NCI-H2196 (cell line): Measurements from ENCODE around the gene KCTD15.

Source experiments
- DNase-seq: peaks from one replicate; lab custom pipeline; 2025; ENCODE audit not compliant: unreplicated experiment; lab: John Stamatoyannopoulos, UW

Gene KCTD15

DNA sequence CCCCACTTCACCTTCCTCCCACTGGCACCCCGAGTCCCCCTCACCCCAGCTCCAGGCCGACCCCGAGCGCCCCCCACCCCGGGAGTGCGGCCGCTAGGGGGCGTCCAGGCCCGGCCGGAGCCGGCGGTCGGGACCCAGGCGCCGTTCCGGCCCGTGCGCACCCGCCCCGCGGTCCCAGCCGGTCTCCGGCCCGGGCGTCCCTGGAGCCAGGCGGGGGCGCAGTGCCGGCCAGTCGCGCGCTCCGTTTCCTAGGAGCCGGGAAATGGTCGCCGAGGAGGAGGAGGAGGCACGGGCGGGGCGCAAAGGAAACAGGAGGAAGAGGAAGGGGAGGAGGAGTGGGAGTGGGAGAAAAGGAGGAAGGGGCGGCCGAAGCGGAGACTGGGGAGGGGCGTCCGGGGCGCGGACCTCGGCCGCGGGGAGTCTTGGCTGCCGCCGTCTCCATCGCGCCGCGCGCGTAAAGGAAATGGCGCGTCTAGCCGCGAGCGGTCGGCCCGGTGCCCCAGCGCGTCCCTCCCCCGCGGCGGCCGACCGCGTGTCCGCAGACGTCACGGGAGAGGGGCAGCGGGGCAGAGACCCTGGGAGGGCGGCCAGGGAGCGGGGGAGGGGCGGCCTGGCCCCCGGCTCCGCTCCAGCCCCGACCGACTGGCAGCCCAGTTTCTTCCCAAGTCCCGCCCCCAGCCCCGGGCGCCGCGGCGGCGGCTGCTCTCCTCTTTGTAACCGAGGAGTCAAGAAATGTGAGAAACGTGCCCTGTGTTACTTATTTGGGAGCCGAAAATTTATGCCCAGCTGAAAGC lies 1.1 kb upstream of the KCTD15 start:
- peak; percentile 80 for DNase-seq

DNA sequence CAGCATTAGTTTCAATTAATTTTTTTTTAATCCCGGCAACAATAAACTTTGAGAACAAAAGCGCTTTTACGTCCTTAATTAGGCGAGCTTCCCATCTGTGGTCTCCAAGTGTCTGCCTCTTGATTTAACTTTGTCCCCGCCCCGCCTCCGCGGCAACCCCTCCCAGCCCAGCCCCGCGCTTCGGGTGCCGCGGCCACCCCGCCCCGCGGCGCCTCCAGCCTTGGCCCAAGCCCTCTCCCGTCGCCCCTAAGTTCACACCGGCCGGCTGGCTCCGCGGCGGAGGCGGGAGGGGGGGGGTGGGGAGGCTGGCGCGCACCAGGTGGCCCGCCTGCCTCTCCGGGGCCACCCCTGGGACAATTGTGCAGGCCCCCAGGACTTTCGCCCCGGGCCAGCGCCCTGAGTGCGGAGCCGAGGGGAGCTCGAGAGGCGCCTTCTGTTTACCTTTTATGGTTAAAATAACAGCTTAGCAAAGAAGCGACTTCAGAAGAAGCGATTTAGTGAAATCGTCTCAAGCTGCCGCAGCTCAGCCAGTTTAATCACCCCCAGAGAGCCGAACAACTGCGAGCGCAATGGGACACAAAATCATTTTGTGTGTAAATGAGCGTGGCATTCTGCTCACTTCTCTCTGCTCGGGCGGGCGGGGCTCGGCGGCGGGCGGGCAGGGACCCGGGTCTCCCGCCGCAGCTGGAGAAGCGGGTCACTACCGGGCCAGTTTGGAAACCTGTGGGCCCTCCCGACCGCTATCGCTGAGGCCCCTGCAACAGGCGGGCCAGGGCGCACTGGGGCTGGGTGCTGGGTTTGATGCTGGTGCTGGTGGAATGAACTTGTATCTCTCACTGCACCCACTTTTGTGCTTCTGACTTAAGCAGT lies 1.4 kb downstream of the KCTD15 start:
- no peak for DNase-seq

DNA sequence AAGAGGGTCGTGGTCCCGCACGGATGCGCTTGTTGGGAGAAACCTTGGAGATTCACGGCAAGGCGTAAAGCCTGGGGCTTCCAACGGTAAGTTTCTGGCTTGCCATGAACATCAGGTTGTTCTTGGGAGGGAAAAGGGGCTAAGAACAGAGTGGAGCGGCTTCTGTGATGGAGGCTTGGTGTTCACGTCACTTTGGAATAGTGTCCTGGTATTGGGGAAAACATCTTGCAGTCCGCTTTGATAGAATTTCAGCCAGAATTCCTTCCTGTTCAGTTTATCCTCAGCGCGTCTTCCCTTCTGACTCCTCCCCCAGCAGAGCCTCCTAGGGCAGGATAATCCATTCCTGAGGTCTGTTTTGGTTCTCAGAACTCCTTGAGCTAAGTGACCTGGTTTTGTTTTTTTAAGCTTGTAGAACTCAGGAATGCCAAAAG lies 2.0 kb downstream of the KCTD15 start:
- no peak for DNase-seq

DNA sequence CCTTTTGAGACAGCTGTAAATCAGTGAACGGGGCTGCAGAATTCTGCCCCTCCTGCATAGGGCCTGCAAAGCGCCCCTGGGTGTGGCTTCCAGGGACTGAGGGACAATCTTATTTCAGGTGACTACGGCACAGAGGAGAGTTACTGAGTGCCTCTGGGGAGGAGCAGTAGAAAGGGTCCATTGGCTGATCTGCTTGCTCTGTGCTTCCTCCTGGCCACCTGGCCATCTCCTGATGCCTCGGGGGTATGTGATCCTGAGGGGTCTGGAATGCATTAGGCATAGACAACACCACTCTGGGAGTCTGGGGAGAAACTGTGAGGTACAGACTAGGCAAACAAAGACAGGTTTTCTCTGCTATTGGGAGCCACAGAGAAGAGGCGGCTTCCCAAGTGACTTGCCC lies 2.8 kb downstream of the KCTD15 start:
- DNase-seq: no peak

DNA sequence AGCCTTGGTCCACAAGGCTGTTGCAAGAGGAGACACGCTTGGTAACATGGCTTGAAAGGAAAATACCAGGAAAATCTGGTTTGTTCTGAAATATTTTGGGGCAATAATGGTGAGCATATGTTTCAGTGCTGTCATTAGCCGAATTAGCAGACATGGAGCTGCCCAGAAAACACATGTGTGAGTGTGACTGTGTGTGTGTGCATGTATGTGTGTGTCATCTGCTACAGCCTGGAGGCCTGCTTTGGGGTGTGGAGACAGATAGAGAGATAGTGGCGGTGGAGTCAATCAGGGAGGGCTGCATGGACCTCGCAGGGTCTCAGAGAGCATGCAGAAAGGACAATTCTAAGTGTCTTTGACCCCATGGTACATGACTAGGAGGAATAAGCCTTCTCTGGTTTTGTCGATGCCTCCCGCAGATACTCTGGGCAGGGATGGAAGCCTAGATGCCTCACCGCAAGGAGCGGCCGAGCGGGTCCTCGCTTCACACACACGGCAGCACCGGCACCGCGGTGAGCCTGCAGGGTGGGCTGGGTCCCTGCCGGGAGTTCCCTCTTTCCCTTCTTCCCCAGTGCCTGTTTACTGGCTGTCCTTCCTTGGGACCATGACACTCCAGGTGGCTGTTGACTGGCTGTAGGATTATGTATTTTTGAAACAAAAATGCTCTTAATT lies 3.5 kb downstream of the KCTD15 start:
- no peak for DNase-seq

DNA sequence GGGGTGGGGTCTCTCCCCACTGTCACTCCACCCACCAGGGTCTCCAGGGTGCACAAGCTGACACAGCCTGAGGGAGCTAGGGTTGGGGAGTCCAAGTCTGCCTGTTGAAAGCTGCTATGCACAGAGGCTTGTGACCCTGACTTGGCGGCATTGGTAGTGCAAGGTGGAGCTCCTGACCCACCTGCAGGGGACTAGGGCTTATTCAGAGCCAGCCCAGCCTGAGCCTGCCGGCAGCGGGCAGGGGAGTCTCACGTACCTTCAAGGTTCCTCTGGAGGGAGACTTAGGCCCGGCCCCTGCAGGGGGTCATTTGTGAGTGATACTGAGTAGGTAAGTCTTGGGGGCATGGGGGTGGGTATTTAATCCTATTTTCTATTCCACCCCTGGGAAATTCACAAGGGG lies 4.7 kb downstream of the KCTD15 start:
- no peak for DNase-seq

DNA sequence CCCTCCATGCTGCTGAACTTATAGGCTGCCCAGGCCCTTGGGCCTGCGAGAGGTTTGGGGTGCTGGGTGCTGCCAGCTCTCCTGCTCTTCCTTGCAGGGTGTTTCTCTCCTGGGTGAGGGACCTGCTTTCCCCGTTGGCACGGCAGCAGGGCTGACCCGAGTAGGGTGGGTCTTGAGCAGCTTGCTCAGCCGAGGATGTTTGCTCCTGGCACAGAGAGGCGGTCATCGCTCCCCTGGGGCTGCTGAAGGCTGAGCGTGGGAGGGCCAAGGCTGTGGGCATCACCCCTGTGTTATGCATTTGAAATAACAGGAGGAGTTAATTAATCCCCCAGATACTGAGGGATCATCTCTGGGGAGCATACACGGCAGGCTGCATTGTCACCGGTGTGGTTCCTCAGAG lies 5.3 kb downstream of the KCTD15 start:
- DNase-seq: no peak

DNA sequence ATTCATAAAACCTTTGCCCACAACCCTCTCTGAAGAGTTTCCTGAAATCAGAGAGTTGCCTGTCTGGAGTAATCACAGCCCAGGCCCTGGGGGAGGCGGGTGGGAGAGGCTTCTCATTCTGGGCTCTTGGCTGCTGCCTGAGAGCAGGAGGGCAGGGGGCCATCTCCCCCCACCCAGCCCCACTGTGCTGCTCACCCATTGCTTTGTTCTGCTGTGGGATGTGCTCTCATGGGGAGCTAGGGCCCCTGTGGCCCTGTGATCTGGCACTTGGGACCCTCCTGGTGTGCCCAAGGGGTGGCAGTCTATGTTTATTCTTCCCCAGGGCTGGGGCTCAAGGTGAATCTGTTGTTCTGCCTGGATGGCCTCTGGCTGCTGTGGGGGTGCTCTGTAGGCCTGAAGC lies 6.1 kb downstream of the KCTD15 start:
- DNase-seq: no peak

DNA sequence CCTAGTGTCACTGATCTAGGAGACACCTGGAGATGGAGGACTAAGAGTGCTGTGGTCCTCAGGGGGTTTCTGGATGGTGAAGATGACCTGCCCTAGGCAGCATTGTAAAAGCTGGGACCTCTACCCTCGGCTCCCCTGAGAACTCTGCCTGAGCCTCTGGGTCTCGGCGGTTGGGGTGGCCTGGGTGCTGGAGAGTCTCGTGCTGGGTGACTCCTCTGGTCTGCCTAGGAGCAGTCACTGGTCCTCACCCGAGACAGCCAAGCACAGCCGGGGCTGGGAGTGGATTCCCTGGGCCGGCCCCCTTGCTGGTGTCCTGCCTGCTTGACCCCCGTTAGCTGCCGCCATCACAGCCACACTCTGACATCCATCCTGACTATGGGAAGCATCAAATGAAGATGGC lies 6.7 kb downstream of the KCTD15 start:
- no peak for DNase-seq

DNA sequence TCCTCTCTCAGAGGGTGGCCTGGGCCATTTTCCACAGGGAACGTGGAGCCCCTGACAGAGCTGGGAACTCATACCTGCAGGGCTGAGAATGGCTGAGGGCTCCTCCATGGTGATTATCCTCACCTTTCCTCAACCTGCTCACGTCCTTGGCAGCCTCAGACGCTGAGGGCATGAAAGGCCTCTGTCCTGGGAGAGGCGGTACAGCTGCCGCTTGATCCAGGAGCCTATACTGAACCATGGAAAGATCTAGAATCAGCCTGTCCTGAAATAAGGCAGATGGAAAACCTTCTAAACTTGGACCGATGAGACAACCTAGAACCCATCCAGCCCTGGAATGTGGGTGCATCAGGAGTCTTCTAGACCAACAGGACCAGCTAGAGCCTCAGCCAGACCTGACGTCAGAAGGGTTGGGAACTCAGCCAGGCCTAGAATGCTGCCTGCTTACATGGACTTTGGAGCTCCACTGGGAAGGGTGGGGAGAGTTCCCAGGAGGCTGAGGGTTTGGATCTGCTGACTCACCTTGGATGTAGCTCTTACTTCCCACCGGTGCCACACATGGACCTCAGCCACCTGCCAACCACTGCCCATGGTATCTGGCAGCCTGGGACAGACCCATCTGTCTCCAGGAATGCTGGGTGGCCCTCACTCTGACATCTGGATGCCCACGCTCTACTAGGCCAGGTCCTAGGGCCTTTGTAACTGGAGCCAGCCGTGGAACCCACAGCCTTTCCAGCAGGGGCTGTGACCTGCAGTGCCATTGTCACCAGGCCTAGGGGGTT lies 7.5 kb downstream of the KCTD15 start:
- no peak for DNase-seq

DNA sequence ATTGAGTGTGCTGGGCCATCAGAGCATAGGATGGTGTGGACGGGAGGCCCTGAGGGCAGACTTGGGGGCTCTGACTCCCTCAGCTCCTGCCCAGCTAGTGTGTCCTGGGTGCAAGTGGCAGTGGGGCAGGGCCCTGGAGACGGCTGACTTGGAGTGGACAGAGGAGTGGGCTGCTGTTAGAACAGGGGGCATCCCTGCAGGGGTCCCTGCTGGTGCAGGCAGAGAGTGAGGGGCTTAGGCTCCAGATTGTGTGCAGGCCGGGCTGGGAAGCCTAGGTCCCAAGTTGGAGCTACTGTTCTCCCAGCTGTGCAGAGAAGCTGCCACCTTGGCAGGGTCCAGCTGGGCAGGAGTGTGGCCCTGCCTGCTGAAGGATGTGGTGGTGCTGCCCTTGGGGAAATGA lies 8.6 kb downstream of the KCTD15 start:
- DNase-seq: no peak

DNA sequence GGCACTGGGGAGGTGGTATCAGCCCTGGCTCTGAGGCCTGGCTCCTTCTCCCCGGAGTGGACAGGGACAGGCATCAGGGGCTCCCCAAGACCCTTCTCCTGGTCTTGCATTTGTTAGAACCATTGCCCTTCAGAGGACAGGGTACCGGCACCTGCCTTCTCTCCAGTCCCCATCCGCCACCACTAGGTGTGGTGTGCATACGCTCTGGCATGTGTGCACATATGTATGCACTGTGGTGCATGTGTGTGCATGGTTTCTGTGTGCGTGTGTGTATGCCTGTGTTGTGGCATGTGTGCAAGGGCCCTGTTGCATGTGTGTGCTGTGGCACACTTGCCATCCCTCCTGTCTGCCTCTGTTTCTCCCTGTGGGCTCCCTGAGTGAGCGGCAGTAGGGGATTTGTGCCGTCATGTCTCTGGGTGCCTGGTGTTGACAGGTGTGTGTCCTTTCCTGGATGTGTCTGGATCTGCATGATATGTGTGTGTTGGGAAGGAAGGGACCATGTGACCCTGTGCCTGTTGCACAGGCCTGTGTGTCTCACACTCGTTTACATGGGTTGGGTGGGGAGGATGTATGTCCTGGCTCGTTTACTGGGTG lies 9.3 kb downstream of the KCTD15 start:
- no peak for DNase-seq

DNA sequence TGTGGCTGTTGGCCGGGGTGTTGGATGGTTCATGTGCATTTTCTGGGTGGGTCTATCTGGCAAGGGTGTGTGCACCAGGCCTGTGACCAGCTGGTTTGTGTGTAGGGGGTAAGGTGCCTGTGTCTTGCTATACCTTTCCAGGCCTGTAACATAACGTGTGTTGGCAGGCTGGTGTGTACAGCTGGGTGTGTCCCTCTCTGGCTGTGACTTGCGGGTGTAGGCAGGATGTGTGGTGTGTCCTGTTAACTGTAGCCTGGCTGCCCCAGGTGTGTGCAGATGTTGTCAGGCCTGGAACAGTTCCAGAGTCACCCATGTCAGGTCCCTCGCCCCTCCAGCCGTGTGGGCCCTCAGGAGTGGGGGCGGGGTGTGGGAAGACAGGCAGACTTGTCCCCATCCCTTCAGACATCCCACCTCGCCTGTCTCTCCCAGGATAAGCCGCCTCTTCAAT lies 9.8 kb downstream of the KCTD15 start:
- DNase-seq: no peak

DNA sequence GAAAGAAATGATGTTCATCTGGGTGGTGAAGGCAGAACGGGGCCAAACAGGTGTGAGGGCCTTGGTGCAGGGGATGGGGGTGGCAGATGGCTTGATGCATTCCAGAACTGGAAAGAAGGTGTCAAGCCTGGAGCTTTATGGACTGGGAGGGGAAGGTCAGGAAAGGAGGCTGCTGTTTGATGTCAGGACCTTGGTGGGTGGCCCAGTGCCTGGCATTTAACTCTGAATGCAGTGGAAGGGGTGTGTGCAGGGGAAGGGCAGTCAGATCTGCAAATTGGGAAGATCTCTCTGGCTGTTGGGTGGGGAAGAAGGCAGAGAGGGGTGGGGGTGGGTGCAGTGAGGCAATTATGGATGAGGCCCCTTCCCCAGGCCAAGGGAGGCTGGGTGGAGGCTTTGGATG lies 11.7 kb downstream of the KCTD15 start:
- DNase-seq: no peak

DNA sequence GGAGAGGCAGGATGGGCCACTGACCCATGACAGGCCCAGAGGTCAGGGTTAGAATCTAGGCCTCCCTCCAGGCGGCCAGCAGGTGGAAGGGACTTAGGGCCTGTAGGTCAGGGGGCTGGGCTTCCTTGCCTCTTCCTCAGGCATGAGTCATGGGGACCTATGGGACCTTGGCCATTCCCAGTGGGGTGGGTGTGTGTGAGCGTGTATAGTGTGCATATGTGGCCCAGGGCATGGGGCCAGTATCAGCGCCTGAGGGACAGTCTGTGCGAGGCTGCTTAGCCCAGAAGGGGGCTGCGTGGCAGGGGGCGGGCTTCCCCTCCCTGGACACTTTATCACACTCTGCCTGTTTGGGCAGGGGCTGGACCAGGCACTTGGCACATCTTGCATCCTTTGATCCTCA lies 13.3 kb downstream of the KCTD15 start:
- DNase-seq: no peak

DNA sequence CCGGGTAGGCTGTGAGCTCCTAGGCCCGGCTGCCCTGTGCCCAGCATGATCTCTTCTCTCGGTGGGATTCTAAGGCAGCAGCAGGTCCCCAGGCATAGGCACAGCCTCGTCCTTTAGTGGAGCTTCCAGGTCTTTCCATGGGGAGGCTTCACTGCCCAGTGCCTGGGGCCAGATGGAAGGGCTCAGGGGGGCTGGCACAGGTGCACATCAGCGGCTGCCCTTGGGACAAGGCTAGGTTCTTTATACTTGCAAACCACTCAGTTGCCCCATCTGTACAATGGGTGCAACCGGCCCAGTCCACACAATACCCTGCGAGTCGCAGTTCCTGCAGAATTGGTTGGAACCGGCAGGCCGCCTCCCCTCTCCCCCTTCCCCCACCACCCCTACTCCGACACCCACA lies 14.2 kb downstream of the KCTD15 start:
- DNase-seq: no peak

DNA sequence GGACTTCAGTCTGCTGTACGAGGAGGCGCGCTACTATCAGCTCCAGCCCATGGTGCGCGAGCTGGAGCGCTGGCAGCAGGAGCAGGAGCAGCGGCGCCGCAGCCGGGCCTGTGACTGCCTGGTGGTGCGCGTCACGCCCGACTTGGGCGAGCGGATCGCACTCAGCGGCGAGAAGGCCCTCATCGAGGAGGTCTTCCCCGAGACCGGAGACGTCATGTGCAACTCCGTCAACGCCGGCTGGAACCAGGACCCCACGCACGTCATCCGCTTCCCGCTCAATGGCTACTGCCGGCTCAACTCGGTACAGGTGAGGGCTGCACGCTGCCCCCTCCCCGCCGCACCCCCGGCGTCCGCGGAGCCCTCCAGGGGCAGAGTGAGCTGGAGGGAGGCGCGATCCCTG lies 14.6 kb downstream of the KCTD15 start:
- DNase-seq: no peak

DNA sequence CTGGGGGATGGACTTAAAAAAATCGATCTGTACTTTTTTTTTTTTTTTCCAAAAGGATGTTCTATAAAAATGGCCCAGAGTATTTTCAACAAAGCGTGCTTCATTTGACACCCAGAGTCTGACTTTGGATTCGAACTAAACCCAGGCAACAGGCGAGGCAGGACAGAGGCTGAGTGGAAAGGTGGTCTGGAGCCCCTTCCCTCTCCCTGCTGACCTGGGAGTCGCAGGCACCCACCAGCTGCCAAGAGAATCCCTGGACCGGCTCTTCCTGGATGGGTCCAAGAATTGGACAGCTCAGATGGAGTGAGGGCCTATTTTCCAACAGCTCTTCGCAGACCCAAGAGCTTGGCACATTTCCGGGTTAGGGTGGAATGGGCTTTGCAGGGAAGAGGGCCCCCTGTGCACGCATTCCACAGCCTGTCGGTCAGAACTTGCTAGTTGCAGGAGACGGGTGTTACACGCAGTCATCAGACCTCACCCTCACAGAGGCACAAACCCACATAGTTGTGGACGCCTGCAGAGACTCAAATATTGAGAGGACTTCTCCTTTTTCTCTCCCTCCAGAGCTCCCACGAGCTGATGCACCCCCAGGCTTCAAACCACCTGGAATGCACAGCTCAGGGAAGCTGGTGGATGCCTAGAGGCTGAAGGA lies 15.2 kb downstream of the KCTD15 start:
- no peak for DNase-seq

DNA sequence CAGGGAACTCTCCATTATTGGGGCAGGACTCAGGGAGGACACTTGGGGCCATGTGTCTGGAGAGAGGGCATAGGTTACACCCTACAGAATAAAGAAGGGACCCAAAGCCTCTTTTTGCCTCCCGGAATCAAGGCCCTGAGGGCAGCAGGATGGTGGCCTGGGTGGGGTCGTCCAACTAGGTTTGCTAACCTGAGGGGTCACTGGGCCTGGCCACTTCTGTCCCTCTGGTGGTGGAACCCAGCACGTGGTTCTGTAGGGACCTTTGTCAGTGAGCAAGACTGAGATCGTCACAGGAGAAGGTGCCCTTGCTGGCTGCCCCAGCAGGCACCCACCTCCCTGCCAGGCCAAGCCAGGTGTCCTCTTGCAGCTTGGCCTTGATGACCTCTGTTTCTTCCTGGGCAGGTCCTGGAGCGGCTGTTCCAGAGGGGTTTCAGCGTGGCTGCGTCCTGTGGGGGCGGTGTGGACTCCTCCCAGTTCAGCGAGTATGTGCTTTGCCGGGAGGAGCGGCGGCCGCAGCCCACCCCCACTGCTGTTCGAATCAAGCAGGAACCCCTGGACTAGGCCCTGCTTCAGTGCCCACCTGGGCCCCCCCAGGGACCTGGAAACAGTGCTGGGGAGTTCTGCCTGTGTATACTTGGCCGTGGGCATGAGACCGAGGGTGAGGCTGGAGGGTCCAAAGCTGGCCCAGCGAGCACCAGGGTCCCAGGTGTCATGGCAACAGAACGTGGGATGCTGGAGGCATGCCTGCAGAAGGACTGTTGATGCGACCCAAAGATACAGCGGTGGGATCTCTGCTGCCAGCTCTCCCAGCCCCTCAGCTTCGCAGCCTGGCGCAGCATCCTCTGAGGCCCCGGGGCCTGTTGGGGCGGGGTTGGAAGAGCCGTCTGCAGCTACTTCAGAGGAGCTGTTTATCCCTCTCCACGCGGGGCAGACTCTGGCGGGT lies 16.0 kb downstream of the KCTD15 start:
- DNase-seq: no peak
